OCI-LY7 (cell line): ENCODE data around the gene DOC2A. TPM values are rescaled to one million over a fixed set of nuclear protein-coding genes. Genes with fewer than 3 reads are reported as not detected.

ENCODE experiments used
- BruUV-seq: library from RNA; stranded (reverse); fragments of 400-500 nt; replicated peaks from 2 replicates; lab custom pipeline; 2021; lab: Mats Ljungman, UMichigan
- CTCF ChIA-PET: fragments of 300-600 bp; sonication (Branson Sonifier 250); formaldehyde crosslinking; loops from one replicate; lab custom pipeline; 2022; ENCODE audit warnings: antibody characterized with exemption; ENCODE audit not compliant: unreplicated experiment; lab: Charles Lee
- POLR2A ChIA-PET: fragments of 300-600 bp; sonication (Branson Sonifier 250); formaldehyde crosslinking; loops from one replicate; lab custom pipeline; 2022; ENCODE audit warnings: antibody characterized with exemption; lab: Charles Lee
- DNase-seq: peaks from one replicate; pipeline ENCODE4 v3.0.0-alpha.2; 2015; ENCODE audit warnings: low spot score
- H2AFZ ChIP-seq: fragments of 200-600 bp; sonication (generic), shearing (Covaris generic); 2 replicates; pipeline ENCODE4 v1.6.1; 2014; ENCODE audit warnings: mild to moderate bottlenecking, antibody characterized with exemption, low read length, moderate library complexity
- H3K27ac ChIP-seq: fragments of 200-600 bp; sonication (generic); 2 replicates; pipeline ENCODE4 v1.5.1; 2014; ENCODE audit warnings: mixed run types, low read depth, mild to moderate bottlenecking, moderate library complexity, low read length, inconsistent platforms; ENCODE audit not compliant: poor library complexity, severe bottlenecking
- H3K36me3 ChIP-seq: fragments of 200-600 bp; sonication (generic); 2 replicates; pipeline ENCODE4 v1.6.1; 2014; ENCODE audit warnings: mild to moderate bottlenecking, antibody characterized with exemption, low read length, moderate library complexity, mixed read lengths; ENCODE audit not compliant: insufficient read depth
- H3K4me1 ChIP-seq: fragments of 200-600 bp; sonication (generic); 2 replicates; pipeline ENCODE4 v1.5.1; 2014; ENCODE audit warnings: mild to moderate bottlenecking, low read length; ENCODE audit not compliant: insufficient read depth, poor library complexity, severe bottlenecking
- H3K4me2 ChIP-seq: fragments of 200-600 bp; sonication (generic); 2 replicates; pipeline ENCODE4 v1.6.1; 2014; ENCODE audit warnings: mild to moderate bottlenecking, low read length
- H3K4me3 ChIP-seq: fragments of 200-600 bp; sonication (generic); 2 replicates; pipeline ENCODE4 v1.5.1; 2014; ENCODE audit warnings: mild to moderate bottlenecking, low read depth, low read length; ENCODE audit not compliant: poor library complexity, severe bottlenecking
- H3K79me2 ChIP-seq: fragments of 200-600 bp; sonication (generic); 2 replicates; pipeline ENCODE4 v1.6.1; 2016; ENCODE audit warnings: low read depth, mild to moderate bottlenecking, low read length, moderate library complexity, mixed read lengths; ENCODE audit not compliant: insufficient read depth
- H3K9me2 ChIP-seq: fragments of 200-600 bp; sonication (generic); 2 replicates; pipeline ENCODE4 v1.6.1; 2016; ENCODE audit warnings: mild to moderate bottlenecking, low read length, mixed read lengths; ENCODE audit not compliant: insufficient read depth
- H3K9me3 ChIP-seq: fragments of 200-600 bp; sonication (generic); 2 replicates; pipeline ENCODE4 v1.6.1; 2014; ENCODE audit warnings: mild to moderate bottlenecking, mixed run types, low read length, mixed read lengths
- H4K20me1 ChIP-seq: fragments of 200-600 bp; sonication (generic); 2 replicates; pipeline ENCODE4 v1.6.1; 2014; ENCODE audit warnings: mild to moderate bottlenecking, antibody characterized with exemption, low read length, moderate library complexity, mixed read lengths; ENCODE audit not compliant: insufficient read depth
- CTCF ChIP-seq: fragments of 200-600 bp; sonication (generic); conservative IDR thresholded peaks from 2 replicates; pipeline ENCODE4 v1.5.1; 2014; ENCODE audit warnings: mild to moderate bottlenecking, antibody characterized with exemption, low read length, moderate library complexity, mixed read lengths
- EZH2phosphoT487 ChIP-seq: fragments of 200-600 bp; sonication (generic); IDR thresholded peaks from 2 replicates; pipeline ENCODE4 v1.6.1; 2018; ENCODE audit warnings: low read depth, borderline replicate concordance, mild to moderate bottlenecking, mixed run types, antibody characterized with exemption, low read length, moderate library complexity, mixed read lengths
- intact Hi-C: fragments of 100-400 bp; cut with micrococcal nuclease; formaldehyde crosslinking; loops from one replicate; pipeline ENCODE4 v1.10.0; 2022; ENCODE audit not compliant: unreplicated experiment
- total RNA-seq, 2 experiments: library from RNA; depleted of rRNA in 1 of 2; stranded (reverse); fragments of >200 nt in 1 of 2; shearing (Covaris generic) in 1 of 2; gene quantifications; 2 replicates each; pipeline ENCODE4 v1.2.3, GENCODE V29; 2014 to 2022

Gene DOC2A
- total RNA-seq, 2 experiments from 2014 or later: 0.91 TPM; not detected in 1

GRCh38 chr16:30028438-30029076, 17.7 kb upstream of the DOC2A start:
- ChIA-PET POLR2A (no interaction called here), CTCF (no interaction called here)
- no peaks in the 10 kb centered on the region for H3K36me3 ChIP-seq
- no peak overlapping the region for H3K27ac ChIP-seq
- intact Hi-C loops: no loop called here
- no peaks in the 10 kb centered on the region for H3K9me2 ChIP-seq
- BruUV-seq: no TSS peak
- no peak for DNase-seq
- no peaks in the 10 kb centered on the region for H4K20me1 ChIP-seq
- no peaks in the 10 kb centered on the region for H3K79me2 ChIP-seq
- TF ChIP-seq EZH2phosphoT487 (no peak), CTCF (no peak)
- H3K4me3 ChIP-seq: no peak overlapping the region
- H3K4me2 ChIP-seq: no peak overlapping the region
- no peak overlapping the region for H2AFZ ChIP-seq
- no peaks in the 10 kb centered on the region for H3K9me3 ChIP-seq
- no peaks in the 10 kb centered on the region for H3K4me1 ChIP-seq

- no peak for DNase-seq
- H3K79me2 ChIP-seq: no peaks in the 10 kb centered on the region
- no peak overlapping the region for H2AFZ ChIP-seq
- ChIA-PET CTCF (no interaction called here), POLR2A (no interaction called here)
- no peak overlapping the region for H3K4me3 ChIP-seq
- no peaks in the 10 kb centered on the region for H4K20me1 ChIP-seq
- H3K9me3 ChIP-seq: no peaks in the 10 kb centered on the region
- H3K9me2 ChIP-seq: no peaks in the 10 kb centered on the region
- H3K4me2 ChIP-seq: no peak overlapping the region
- TF ChIP-seq CTCF (no peak), EZH2phosphoT487 (no peak)
- no TSS peak for BruUV-seq
- H3K4me1 ChIP-seq: no peaks in the 10 kb centered on the region
- no peaks in the 10 kb centered on the region for H3K36me3 ChIP-seq
- intact Hi-C loops: no loop called here
- no peak overlapping the region for H3K27ac ChIP-seq
Measured at GRCh38 chr16:30027588-30028437, 17.0 kb upstream of the DOC2A start.

GRCh38 chr16:30026449-30026848, 15.6 kb upstream of the DOC2A start:
- ChIA-PET POLR2A (no interaction called here), CTCF (no interaction called here)
- Histone ChIP-seq H3K9me3 (no peaks in the 10 kb centered on the region), H3K4me1 (no peaks in the 10 kb centered on the region), H3K4me3 (no peak overlapping the region), H3K27ac (no peak overlapping the region), H3K4me2 (no peak overlapping the region), H3K79me2 (no peaks in the 10 kb centered on the region), H4K20me1 (no peaks in the 10 kb centered on the region), H2AFZ (no peak overlapping the region), H3K36me3 (no peaks in the 10 kb centered on the region), H3K9me2 (no peaks in the 10 kb centered on the region)
- DNase-seq: no peak
- intact Hi-C loops: no loop called here
- BruUV-seq: no TSS peak
- no peak for TF ChIP-seq EZH2phosphoT487
- no peak for TF ChIP-seq CTCF
